ENCODE measurements around the gene C18orf63.

- TF ChIP-seq, protein P1, sequence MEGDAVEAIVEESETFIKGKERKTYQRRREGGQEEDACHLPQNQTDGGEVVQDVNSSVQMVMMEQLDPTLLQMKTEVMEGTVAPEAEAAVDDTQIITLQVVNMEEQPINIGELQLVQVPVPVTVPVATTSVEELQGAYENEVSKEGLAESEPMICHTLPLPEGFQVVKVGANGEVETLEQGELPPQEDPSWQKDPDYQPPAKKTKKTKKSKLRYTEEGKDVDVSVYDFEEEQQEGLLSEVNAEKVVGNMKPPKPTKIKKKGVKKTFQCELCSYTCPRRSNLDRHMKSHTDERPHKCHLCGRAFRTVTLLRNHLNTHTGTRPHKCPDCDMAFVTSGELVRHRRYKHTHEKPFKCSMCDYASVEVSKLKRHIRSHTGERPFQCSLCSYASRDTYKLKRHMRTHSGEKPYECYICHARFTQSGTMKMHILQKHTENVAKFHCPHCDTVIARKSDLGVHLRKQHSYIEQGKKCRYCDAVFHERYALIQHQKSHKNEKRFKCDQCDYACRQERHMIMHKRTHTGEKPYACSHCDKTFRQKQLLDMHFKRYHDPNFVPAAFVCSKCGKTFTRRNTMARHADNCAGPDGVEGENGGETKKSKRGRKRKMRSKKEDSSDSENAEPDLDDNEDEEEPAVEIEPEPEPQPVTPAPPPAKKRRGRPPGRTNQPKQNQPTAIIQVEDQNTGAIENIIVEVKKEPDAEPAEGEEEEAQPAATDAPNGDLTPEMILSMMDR (optimal IDR thresholded peaks at IDR 0.05 in 1 of 3, IDR thresholded peaks at IDR 0.05 in 1 of 3, conservative IDR thresholded peaks at IDR 0.05 in 1 of 3; ENCODE audit: extremely low read depth in 1 of 3, insufficient read depth in 2 of 3, low read length in 3 of 3): no peak
- no peak for TF ChIP-seq EZH2 (IDR thresholded peaks at IDR 0.05; ENCODE audit: low read length)
These were observed 80.8 kb downstream of the C18orf63 start for GRCh38 chr18:74396171-74397169.

All from keratinocyte (primary cell).